HG02870 (cell line): ENCODE measurements around the gene RERE.
"Not testable (repeated sequence)": the region's sequence is repeated elsewhere in the genome, so short reads cannot be mapped to it uniquely, and the experiment has no call there.

Experiments used
- ATAC-seq: cut with Tn5 transposase; IDR thresholded peaks from one replicate; pipeline ENCODE4 v1.9.1; 2021; ENCODE audit warnings: mild to moderate bottlenecking, moderate library complexity; ENCODE audit not compliant: unreplicated experiment

RERE gene

DNA sequence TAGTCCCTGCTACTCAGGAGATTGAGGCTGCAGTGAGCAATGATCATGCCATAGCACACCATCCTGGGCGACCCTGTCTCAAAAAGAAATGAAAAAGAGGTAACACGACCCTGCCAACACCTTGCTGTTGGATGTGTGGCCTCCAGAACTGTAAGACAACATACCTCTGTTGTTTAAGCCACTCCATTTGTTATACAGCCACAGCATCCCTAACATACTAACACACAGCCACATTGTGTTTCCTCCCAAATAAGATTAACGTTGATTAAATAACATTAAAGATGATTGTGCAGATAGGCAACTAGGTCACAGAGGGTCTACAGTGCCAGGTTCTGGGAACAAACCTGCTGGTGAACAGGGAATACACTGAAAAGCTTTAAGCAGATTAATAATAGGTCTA lies 170.4 kb downstream of the RERE start:
- ATAC-seq = no peak

- ATAC-seq = no peak
Observed at GRCh38 chr1:8646189-8646588, 171.3 kb downstream of the RERE start.

DNA sequence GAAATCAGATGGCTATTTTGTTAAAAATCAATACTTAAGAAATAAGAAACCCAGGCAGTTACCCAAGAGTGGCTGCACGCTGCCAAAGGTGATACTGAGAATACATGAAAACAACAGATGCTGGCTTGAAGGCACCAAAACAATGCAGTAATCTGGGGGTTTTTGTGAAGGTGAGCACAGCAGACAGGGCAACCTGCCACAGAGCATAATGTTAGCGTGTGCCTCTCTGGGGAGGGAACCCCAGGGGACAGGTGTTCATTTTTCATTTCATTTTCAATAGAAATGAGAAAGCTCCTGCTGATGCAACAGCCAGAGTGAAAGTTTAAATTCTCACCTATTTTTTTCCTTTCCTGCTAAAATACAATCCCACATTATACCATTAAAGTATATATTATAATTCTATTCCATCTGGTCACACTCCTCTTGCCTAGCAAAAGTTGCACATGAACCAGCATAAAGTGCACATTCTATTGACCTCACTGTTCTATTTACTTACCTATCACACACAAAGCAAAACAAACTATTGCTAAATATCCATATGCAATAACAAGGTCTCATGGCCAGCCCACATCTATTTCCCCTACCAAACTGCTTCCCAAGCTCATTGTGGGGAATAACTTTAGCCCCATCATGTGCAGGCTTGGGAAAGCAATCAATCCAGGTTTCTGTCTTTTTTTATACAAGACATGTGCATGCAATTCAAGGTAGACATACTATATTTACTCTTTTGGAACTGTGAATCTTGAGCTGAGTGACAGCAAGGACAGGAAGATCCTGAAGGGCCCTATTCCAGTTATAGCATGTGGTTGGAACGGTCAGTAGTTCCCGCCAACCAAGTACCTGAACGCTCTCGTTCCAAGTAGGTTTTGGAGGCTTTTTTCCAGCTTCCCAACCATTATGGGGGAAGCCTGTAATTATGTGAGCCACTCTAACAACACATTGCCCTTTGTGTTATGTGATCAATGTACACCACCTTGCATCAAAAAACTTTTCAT lies 173.6 kb downstream of the RERE start:
- ATAC-seq = peak; percentile 55

DNA sequence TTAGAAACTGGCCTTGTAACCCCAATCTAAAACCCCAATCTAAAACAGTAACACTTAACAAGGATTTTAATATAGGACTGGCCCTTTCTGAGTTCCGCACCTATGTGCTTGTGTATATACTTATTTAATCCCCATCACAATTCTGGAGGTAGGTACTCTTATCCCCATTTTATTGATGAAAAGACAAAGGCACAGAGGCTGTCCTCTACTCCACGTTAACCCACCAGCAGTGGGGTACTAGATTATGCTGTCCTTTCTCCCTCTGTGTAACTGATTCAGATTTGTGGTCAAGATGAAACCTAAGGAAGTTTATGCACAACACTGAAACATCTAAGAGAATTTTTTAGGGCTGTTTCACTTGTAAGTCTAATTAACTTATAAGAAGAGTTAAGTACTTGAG lies 175.3 kb downstream of the RERE start:
- no peak for ATAC-seq

- no peak for ATAC-seq
Observed at GRCh38 chr1:8641377-8641997, 176.0 kb downstream of the RERE start.

DNA sequence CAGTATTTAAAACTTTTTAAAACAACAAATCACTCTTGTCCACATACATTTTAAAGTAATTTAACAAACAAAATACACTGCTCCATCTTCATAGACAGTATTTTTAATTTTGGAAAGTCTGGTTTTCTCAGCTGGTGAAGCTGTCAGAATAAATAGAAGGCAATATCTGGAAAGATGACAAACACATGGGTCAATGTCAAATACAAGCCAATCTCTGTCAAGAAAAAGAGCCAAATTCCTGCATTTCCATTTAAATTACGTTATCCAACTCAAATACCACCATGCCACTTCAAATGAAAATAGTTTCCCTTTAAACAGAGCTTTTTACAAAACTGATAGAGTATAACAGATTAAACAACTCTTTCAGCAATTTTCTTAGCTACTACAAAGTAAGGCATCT lies 176.5 kb downstream of the RERE start:
- no peak for ATAC-seq

GRCh38 chr1:8639148-8639547 lies 178.3 kb downstream of the RERE start:
- ATAC-seq = no peak

DNA sequence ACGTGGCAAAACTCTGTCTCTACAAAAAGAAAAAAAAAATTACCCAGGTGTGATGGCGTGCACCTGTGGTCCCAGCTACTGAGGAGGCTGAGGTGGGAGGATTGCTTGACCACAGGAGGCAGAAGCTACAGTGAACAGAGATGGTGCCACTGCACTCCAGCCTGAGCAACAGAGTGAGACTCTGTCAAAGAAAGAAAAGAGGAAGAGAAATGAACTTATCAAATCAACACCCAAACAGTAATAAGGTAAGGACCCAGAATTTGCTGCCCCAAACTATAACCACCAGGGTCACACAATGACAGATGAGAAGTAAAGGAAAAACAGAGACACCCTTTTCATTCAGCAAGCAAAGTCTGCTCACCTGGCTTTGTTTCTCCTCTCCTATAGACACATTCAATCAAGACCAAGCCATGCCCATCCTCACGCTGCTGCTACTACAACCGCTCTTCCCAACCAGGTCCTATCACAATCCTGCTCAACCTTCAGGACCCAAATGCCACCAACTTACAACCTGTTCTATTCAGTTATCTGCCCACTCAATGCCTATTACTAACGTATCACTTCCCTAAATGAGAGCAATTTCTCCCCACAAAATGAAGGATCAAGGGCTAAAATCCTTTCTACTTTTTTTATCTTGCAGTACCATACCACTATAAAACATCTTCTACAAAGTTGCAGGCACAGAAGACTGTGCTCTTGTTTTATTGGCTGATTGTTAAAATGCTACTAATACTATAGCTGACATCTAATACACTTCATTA lies 183.5 kb downstream of the RERE start:
- ATAC-seq = no peak

DNA sequence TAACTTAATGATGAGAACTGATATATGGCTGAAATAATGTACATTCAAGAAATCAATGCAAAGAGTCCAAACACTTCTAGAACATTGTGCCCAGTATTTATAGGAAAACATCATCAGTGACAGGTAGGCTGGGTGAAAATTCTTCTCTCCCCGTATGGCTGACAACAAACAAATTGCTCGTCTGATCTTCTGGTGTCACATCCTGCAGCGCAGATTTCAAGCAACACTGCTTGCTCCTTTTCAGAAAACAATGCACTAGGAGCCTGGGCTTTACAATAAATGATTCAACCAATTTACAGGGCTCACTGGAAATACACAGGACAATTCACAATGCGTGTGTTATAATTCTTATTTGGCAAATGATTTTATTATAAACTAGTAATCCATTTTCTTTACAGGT lies 185.3 kb downstream of the RERE start:
- no peak for ATAC-seq

DNA sequence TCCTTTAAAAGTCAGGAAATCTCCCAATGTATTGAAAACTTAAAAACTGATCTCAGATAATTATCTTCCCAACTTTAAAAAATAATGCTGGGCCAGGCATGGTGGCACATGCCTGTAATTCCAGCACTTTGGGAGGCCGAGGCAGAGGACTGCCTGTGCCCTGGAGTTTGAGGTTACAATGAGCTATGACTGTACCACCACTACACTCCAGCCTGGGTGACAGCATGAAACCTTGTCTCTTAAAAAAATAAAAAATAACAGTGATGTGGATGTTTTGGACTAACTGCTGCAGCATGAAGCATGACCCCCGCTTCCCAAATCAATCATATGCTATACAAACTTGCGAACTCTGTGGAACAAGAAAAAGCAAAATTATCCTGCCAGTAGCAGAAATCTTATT lies 186.3 kb downstream of the RERE start:
- ATAC-seq = no peak

DNA sequence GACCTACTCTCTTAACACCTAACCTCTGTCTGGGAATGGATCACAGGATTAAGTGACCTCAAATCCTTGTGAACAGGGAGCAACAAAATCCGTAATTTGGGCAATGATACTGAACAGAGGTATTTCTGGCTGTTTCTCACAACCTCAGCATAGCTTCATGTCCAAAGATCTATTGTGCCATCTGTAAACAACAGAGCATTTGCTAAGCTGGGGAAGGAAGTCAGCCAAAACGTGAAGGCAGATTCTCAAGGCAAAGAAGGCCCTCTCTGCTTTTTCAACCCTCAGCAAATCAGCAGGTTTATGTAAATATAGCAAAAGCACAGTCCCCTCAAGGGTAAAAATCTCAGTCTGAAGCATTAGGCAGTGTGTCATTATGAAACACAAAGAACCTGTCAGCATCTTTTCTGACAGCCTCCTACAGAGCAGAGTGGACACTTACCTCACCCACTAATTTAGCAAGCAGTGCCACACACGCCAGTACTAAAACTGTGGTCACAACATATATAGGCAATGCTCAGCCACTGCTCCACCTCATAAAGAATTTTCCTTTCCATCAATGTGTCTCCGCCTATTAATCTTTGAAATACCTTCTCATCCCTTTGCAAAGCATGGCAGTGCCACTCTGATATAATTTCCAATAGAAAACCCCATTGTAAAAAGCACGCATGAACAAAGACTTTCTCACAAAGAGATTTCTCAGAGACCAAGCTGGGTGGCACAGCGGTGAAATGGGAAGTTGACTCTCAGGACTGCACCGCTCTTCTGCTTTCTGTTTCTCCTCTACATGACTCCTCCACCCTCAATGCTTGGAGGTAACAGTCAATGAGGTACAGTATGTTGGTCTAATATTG lies 188.0 kb downstream of the RERE start:
- peak; percentile 81 for ATAC-seq

GRCh38 chr1:8628606-8629005 lies 188.8 kb downstream of the RERE start:
- ATAC-seq = no peak

DNA sequence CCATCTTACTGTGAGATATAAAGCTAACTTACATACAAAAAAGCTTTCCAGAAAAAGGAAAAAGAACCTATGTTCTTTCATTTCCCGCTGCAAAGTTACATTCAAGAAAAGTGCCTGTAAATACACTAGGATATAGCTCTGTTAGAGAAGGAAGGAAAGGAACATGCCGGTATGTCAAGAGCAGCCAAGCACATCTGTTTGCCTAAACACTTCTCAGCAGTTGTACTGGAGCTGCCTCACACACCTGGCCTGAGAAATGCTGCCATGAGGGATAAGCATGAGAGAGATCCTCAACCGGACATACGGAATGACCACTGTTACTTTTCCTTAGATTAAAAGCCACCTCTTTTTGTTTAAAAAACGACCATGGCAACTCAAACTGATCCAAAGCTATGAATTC lies 189.7 kb downstream of the RERE start:
- no peak for ATAC-seq

GRCh38 chr1:8625981-8626898 lies 191.2 kb downstream of the RERE start:
- ATAC-seq = no peak

DNA sequence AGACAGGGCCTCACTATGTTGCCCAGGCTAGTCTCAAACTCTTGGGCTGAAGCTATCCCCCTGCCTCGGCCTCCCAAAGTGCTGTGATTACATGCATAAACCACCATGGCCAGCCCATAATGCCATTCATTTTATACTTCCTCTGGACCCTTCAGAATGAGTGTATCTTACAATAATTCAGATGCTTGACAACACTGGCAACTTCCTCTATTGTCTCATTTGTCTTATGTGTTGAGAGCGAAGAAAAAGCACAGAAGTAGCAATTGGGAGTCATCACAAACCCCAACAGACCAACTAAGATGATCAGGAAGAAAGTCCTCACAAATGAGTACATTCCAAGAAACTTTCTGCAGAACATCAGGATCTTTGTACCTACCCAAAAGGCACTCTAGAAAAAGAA lies 191.9 kb downstream of the RERE start:
- no peak for ATAC-seq

DNA sequence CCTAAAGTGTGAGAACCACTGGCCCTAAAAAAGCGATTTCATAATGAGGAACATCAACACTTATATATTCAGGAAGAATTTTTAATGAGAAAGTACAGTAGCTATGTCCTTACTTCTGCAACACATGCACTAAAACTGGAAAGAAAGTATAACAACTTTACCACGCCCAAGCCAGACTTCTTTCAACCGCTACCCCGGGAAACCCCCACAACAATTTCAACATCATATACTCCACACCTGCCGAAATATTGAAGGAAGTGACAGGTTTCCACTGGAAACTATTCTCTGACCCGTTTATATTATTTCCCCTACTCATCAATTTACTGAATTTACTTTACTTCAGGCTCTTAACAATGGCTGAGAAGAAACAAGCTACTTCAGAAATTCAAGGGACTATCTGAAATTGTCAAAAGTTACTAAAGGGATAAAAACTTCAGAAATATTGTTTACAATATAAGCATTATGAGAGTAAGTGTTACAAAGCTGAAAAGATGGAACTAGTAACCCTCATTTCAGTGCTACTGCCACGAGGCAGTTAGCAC lies 193.7 kb downstream of the RERE start:
- ATAC-seq = not testable (repeated sequence)

GRCh38 chr1:8621785-8622348 lies 195.6 kb downstream of the RERE start:
- not testable (repeated sequence) for ATAC-seq

DNA sequence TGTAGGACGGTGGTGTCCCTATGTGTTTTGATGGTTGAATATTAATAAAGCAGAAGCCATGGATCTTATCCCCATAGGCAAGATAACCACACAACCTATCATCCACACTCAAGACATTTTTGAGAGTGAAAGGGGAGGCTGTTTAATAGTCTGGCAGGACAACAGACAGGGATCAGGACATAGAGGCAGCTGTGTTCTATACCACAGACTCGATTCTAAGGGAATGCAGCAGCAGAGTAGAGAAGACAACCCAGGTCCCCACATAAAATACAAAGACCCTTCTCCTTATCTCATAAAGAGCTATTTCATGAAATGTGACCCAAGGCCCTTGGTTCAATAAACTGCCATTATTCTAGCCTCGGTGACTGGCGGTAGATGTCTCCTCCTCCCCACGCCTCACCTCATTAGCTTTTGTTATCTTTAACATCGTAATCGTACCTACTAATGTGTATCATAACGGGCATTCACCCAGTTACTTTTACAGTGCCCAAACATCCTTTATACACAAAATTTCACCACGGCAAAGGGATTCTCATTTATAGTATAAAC lies 196.3 kb downstream of the RERE start:
- not testable (repeated sequence) for ATAC-seq
